ENCODE data around the gene ZNRF1.

DNA sequence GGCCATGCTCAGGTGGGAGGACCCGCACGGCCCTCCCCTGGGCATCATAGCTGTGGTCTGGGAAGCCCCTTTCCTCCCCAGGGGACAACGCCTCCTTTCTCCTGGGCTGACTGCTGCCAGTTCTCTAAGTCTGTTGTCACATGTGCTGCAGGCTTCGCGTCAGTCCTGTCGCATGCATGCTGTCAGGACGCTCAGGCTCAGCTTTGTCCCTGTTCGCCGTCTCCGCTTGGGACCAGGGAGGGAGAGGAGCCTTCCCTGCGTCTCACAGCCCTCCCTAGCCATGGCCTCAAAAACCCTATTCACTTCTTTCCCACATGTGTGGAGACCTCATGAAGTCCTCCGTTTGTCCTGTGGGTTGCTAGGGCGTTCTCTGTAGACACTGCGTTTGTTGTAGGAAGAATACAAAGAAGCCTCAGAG, 96.4 kb downstream of the ZNRF1 start:
- TF ChIP-seq, protein P1, sequence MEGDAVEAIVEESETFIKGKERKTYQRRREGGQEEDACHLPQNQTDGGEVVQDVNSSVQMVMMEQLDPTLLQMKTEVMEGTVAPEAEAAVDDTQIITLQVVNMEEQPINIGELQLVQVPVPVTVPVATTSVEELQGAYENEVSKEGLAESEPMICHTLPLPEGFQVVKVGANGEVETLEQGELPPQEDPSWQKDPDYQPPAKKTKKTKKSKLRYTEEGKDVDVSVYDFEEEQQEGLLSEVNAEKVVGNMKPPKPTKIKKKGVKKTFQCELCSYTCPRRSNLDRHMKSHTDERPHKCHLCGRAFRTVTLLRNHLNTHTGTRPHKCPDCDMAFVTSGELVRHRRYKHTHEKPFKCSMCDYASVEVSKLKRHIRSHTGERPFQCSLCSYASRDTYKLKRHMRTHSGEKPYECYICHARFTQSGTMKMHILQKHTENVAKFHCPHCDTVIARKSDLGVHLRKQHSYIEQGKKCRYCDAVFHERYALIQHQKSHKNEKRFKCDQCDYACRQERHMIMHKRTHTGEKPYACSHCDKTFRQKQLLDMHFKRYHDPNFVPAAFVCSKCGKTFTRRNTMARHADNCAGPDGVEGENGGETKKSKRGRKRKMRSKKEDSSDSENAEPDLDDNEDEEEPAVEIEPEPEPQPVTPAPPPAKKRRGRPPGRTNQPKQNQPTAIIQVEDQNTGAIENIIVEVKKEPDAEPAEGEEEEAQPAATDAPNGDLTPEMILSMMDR (IDR thresholded peaks at IDR 0.05) = no peak
- TF ChIP-seq POLR2A (IDR thresholded peaks at IDR 0.05) = no peak
- no peak for TF ChIP-seq EP300 (IDR thresholded peaks at IDR 0.05)
